Activated naive CD4-positive, alpha-beta T cell treated with anti-CD3 and anti-CD28 coated beads, Interleukin-2, amount 10 ng/mL, durations not matched to agents 7 days and 5 days (primary cell): ENCODE data around the gene CD63.
"Not testable (repeated sequence)": the region's sequence is repeated elsewhere in the genome, so short reads cannot be mapped to it uniquely, and the experiment has no call there.

ENCODE experiments used
- CTCF ChIA-PET: fragments of 350-600 bp; sonication (Branson Sonifier 250); formaldehyde crosslinking; loops from one replicate; lab custom pipeline; 2021; ENCODE audit warnings: antibody characterized with exemption; lab: Charles Lee
- DNase-seq: peaks from one replicate; pipeline ENCODE4 v3.0.0-alpha.2; 2020
- H3K27ac Mint-ChIP-seq: one replicate; pipeline ENCODE4 v1.8.0; 2021; ENCODE audit warnings: mild to moderate bottlenecking, moderate library complexity, mixed read lengths
- H3K27me3 Mint-ChIP-seq: one replicate; pipeline ENCODE4 v1.8.0; 2021; ENCODE audit warnings: mild to moderate bottlenecking, mixed read lengths
- H3K36me3 Mint-ChIP-seq: one replicate; pipeline ENCODE4 v1.8.0; 2021; ENCODE audit warnings: mixed read lengths
- H3K4me1 Mint-ChIP-seq: one replicate; pipeline ENCODE4 v1.8.0; 2021; ENCODE audit warnings: mixed read lengths
- H3K4me3 Mint-ChIP-seq: one replicate; pipeline ENCODE4 v1.8.0; 2021; ENCODE audit warnings: mild to moderate bottlenecking, moderate library complexity, mixed read lengths
- H3K9me3 Mint-ChIP-seq: one replicate; pipeline ENCODE4 v1.8.0; 2021; ENCODE audit warnings: mixed read lengths

Gene CD63

GRCh38 chr12:55728939-55729818 lies at the start of gene CD63:
TSS of gene CD63 (minus strand) at chr12:55729009. CDS start at chr12:55728341, 668 bp downstream.
- H3K4me1 Mint-ChIP-seq: peaks cover 49% of the 10 kb centered on the region
- peaks cover 19% of the 10 kb centered on the region for H3K36me3 Mint-ChIP-seq
- peak within 1 kb of the TSS; percentile 75 for H3K4me3 Mint-ChIP-seq

GRCh38 chr12:55777856-55778255 lies 49.0 kb upstream of the CD63 start:
- DNase-seq: no peak
- Mint-ChIP-seq H3K9me3 (no peaks in the 10 kb centered on the region), H3K27ac (no peak overlapping the region), H3K36me3 (peaks cover 49% of the 10 kb centered on the region), H3K4me1 (peaks cover 9% of the 10 kb centered on the region), H3K27me3 (no peaks in the 10 kb centered on the region), H3K4me3 (no peak overlapping the region)
- CTCF ChIA-PET: no interaction called here

More at GRCh38 chr12:55728939-55729818, at the start of gene CD63:
- Mint-ChIP-seq H3K9me3 (no peaks in the 10 kb centered on the region), H3K27ac (peak within 1 kb of the TSS; percentile 88), H3K27me3 (no peaks in the 10 kb centered on the region)
- CTCF ChIA-PET: interaction anchor here (1.0 to 2.3 kb wide), 6 partner anchors 10 to 266 kb away, joined by 3 to 31 read pairs (median 4); no protein-coding TSS in a partner anchor
- DNase-seq: peak; percentile 73

- H3K36me3 Mint-ChIP-seq: peaks cover 49% of the 10 kb centered on the region
- CTCF ChIA-PET: interaction anchor here (1.0 kb wide), 1 partner anchor 169 kb away, joined by 3 read pairs; no protein-coding TSS in a partner anchor
- H3K4me1 Mint-ChIP-seq: peaks cover 5% of the 10 kb centered on the region
- no peak overlapping the region for H3K4me3 Mint-ChIP-seq
- H3K9me3 Mint-ChIP-seq: no peaks in the 10 kb centered on the region
- no peak for DNase-seq
- H3K27ac Mint-ChIP-seq: no peak overlapping the region
- no peaks in the 10 kb centered on the region for H3K27me3 Mint-ChIP-seq
Measured at GRCh38 chr12:55771736-55772135, 42.9 kb upstream of the CD63 start.

DNA sequence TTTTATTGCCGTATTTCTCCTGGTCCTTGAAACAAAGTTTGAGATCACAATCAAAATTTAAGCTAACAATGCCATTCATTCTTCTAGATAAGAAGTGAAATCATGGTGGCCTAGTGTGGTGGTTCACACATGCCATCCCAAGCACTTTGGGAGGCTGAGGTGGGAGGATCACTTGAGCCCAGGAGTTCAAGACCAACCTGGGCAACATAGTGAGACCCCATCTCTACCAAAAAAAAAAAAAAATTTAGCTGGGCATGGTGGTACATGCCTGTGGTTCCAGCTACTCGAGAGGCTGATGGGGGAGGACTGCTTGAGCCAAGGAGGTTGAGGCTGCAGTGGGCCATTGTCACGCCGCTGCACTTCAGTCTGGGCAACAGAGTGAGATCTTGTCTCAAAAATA lies 38.3 kb upstream of the CD63 start:
- no peaks in the 10 kb centered on the region for H3K27me3 Mint-ChIP-seq
- H3K4me1 Mint-ChIP-seq: no peaks in the 10 kb centered on the region
- H3K36me3 Mint-ChIP-seq: peaks cover 42% of the 10 kb centered on the region
- H3K4me3 Mint-ChIP-seq: no peak overlapping the region
- peak overlapping the region; percentile 7 for H3K27ac Mint-ChIP-seq
- DNase-seq: no peak
- no peaks in the 10 kb centered on the region for H3K9me3 Mint-ChIP-seq
- CTCF ChIA-PET: interaction anchor here (0.9 kb wide), 1 partner anchor 173 kb away, joined by 3 read pairs; no protein-coding TSS in a partner anchor

DNA sequence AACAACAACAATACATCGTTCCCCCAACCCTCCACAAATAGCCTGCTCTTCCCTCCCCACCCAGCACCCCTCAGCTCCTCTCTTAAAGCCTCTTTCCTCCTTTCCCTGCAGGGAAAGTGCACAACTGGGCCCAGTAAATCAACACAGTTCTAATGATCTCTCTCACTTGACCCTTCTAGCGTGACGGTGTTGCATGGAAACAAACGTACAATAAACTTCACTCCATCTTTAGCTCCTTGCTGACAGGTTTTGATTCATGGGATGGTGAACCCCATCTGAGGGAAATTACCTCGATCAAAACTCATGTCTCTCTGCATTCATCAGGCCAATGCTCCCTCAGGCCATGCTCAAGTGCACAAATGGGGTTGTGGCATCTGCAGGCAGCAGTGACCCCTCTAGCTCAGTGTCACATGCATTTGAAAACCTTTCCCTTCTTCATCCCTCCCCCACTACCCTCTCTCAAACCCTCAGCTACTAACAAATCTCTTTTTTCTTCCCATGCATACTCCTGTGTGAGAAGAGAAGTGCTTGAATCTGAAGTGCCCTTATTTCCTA lies 37.0 kb upstream of the CD63 start:
- Mint-ChIP-seq H3K27me3 (no peaks in the 10 kb centered on the region), H3K27ac (no peak overlapping the region), H3K9me3 (no peaks in the 10 kb centered on the region), H3K36me3 (peaks cover 35% of the 10 kb centered on the region), H3K4me3 (no peak overlapping the region), H3K4me1 (no peaks in the 10 kb centered on the region)
- CTCF ChIA-PET: no interaction called here
- DNase-seq: no peak

DNA sequence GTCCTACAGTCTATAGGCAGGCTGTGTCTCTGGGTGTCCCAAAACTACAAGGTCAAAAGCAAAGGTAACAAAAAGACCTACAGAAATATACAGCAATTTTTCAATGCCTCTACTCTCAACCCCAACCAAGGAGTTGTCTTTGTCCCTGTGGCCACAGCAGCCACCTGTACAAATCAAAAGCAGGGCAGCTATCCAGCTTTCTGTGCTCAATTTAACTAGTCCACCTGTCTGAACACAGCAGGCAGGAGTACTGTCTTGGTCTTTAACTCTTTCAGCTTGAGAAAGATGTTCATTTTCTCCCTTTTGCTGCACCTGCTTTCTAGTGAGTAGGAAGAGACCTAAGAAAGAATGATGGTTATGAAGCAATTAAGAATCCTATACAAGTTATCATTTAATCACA lies 33.8 kb upstream of the CD63 start:
- no peak for DNase-seq
- Mint-ChIP-seq H3K4me1 (no peaks in the 10 kb centered on the region), H3K4me3 (no peak overlapping the region), H3K9me3 (no peaks in the 10 kb centered on the region), H3K27me3 (no peaks in the 10 kb centered on the region), H3K27ac (no peak overlapping the region), H3K36me3 (peaks cover 47% of the 10 kb centered on the region)
- CTCF ChIA-PET: interaction anchor here (0.7 kb wide), 1 partner anchor 282 kb away, joined by 3 read pairs; no protein-coding TSS in a partner anchor

DNA sequence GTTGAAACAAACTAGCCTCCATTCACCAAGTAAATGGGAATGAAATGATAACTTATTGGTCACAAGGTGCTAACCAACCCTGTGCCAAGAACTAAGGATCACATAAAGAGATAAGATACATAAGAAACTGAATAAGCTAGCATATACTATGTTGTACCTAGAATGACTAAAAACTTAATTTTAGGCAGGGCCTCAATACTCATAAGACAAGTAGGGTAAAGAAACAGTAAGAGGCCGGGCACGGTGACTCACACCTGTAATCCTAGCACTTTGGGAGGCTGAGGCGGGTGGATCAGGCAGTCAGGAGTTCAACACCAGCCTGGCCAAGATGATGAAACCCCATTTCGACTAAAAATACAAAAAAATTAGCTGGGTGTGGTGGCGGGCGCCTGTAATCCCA lies 31.9 kb upstream of the CD63 start:
- peaks cover 44% of the 10 kb centered on the region for H3K36me3 Mint-ChIP-seq
- DNase-seq: no peak
- H3K27ac Mint-ChIP-seq: no peak overlapping the region
- H3K9me3 Mint-ChIP-seq: no peaks in the 10 kb centered on the region
- CTCF ChIA-PET: no interaction called here
- no peaks in the 10 kb centered on the region for H3K4me1 Mint-ChIP-seq
- no peak overlapping the region for H3K4me3 Mint-ChIP-seq
- no peaks in the 10 kb centered on the region for H3K27me3 Mint-ChIP-seq

- DNase-seq, H3K27me3 Mint-ChIP-seq, H3K4me3 Mint-ChIP-seq, CTCF ChIA-PET, H3K9me3 Mint-ChIP-seq, H3K4me1 Mint-ChIP-seq, H3K27ac Mint-ChIP-seq: not testable (repeated sequence)
- H3K36me3 Mint-ChIP-seq: peaks cover 47% of the 10 kb centered on the region
Measured at GRCh38 chr12:55758575-55758974, 29.8 kb upstream of the CD63 start.

DNA sequence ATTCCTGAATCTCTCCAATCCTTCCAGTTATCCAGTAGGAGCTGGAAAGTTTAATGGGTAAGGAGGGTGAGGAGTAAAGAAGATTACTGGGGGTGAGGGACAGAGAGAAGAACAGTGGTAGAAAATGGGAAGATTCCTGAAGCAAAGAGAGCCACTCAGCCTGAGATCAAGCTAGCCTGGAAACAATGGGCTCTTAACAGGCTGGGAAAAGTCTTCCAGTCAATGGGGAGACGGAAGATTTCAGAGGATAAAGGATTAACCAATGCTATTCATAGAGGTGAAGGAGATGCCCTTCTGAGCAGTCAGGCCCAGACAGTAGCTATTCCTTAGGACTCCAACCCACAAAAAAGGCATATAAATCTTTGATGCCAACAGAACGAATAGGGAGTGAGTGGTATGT lies 28.9 kb upstream of the CD63 start:
- Mint-ChIP-seq H3K27me3 (no peaks in the 10 kb centered on the region), H3K9me3 (no peaks in the 10 kb centered on the region), H3K36me3 (peaks cover 51% of the 10 kb centered on the region), H3K4me1 (no peaks in the 10 kb centered on the region), H3K4me3 (no peak overlapping the region), H3K27ac (no peak overlapping the region)
- CTCF ChIA-PET: interaction anchor here (1.7 kb wide), 1 partner anchor 183 kb away, joined by 4 read pairs; no protein-coding TSS in a partner anchor
- DNase-seq: no peak

DNA sequence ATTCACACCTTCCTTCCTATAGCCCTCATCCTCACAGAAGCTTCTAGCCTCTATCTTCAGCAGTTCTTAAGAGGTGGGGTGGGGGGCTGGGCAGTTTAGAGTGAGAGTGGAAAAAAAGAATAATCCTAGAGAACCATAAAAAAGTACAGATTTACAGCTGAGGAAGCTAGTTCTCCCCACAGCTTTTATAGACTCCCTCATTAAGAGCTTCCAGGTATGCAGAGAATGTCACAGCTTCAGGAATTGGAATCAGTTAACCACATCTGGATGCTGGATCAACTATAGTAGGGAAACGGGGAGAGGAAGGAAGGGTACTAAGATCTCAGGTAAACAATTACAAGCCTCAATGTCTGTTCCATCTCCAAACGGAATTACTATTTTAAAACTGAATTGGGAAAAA lies 26.4 kb upstream of the CD63 start:
- H3K4me3 Mint-ChIP-seq: no peak overlapping the region
- H3K27me3 Mint-ChIP-seq: no peaks in the 10 kb centered on the region
- DNase-seq: no peak
- H3K4me1 Mint-ChIP-seq: no peaks in the 10 kb centered on the region
- no peaks in the 10 kb centered on the region for H3K9me3 Mint-ChIP-seq
- no peak overlapping the region for H3K27ac Mint-ChIP-seq
- CTCF ChIA-PET: interaction anchor here (0.6 to 1.9 kb wide), 4 partner anchors 11 to 57 kb away, joined by 3 to 8 read pairs (median 4); no protein-coding TSS in a partner anchor
- H3K36me3 Mint-ChIP-seq: peaks cover 56% of the 10 kb centered on the region

- peak overlapping the region; percentile 53 for H3K27ac Mint-ChIP-seq
- no peak for DNase-seq
- peaks cover 33% of the 10 kb centered on the region for H3K36me3 Mint-ChIP-seq
- H3K4me1 Mint-ChIP-seq: peaks cover 25% of the 10 kb centered on the region
- H3K4me3 Mint-ChIP-seq: no peak overlapping the region
- no peaks in the 10 kb centered on the region for H3K9me3 Mint-ChIP-seq
- CTCF ChIA-PET: interaction anchor here (0.7 to 3.4 kb wide), 3 partner anchors 11 to 282 kb away, joined by 3 to 18 read pairs (median 3); no protein-coding TSS in a partner anchor
- peaks cover 15% of the 10 kb centered on the region for H3K27me3 Mint-ChIP-seq
Measured at GRCh38 chr12:55748230-55748993, 19.6 kb upstream of the CD63 start.

GRCh38 chr12:55746913-55747231 lies 18.1 kb upstream of the CD63 start:
- Mint-ChIP-seq H3K4me3 (no peak overlapping the region), H3K27me3 (peaks cover 27% of the 10 kb centered on the region), H3K36me3 (peaks cover 21% of the 10 kb centered on the region), H3K4me1 (peaks cover 36% of the 10 kb centered on the region), H3K9me3 (no peaks in the 10 kb centered on the region), H3K27ac (no peak overlapping the region)
- DNase-seq: no peak
- CTCF ChIA-PET: interaction anchor here (0.8 to 3.4 kb wide), 2 partner anchors 9 to 10 kb away, joined by 4 to 18 read pairs; no protein-coding TSS in a partner anchor

- Mint-ChIP-seq H3K27ac (peak overlapping the region; percentile 30), H3K9me3 (no peaks in the 10 kb centered on the region), H3K27me3 (peaks cover 32% of the 10 kb centered on the region), H3K36me3 (peaks cover 20% of the 10 kb centered on the region), H3K4me1 (peaks cover 38% of the 10 kb centered on the region), H3K4me3 (peak overlapping the region; percentile 27)
- DNase-seq: no peak
- CTCF ChIA-PET: interaction anchor here (0.8 to 3.4 kb wide), 2 partner anchors 9 to 10 kb away, joined by 4 to 18 read pairs; no protein-coding TSS in a partner anchor
Measured at GRCh38 chr12:55746174-55746912, 17.5 kb upstream of the CD63 start.
